ENCODE data around the gene TUT1.
"Not testable (repeated sequence)": the region's sequence is repeated elsewhere in the genome, so short reads cannot be mapped to it uniquely, and the experiment has no call there.

TUT1 gene

GRCh38 chr11:62591448-62592145 is at the start of gene TUT1:
TUT1 (minus strand) TSS chr11:62591523; CDS start chr11:62591485, 38 bp downstream.
- peak; percentile 97 for DNase-seq

GRCh38 chr11:62632492-62632891 is 41.2 kb upstream of the TUT1 start:
- no peak for DNase-seq

- DNase-seq = no peak
Observed at GRCh38 chr11:62627713-62628112, 36.4 kb upstream of the TUT1 start.

- DNase-seq = no peak
Observed at GRCh38 chr11:62622476-62623089, 31.3 kb upstream of the TUT1 start.

- DNase-seq = peak; percentile 97
Observed at GRCh38 chr11:62621567-62622470, 30.5 kb upstream of the TUT1 start, which contains the start of gene B3GAT3. B3GAT3 (minus strand) TSS chr11:62621986; CDS start chr11:62621947, 39 bp downstream.

- no peak for DNase-seq
Observed at GRCh38 chr11:62621027-62621566, 29.8 kb upstream of the TUT1 start.

- DNase-seq = not testable (repeated sequence)
Observed at GRCh38 chr11:62616957-62617356, 25.6 kb upstream of the TUT1 start.

GRCh38 chr11:62615521-62615920 is 24.2 kb upstream of the TUT1 start:
- no peak for DNase-seq

- DNase-seq = no peak
Observed at GRCh38 chr11:62614275-62614674, 23.0 kb upstream of the TUT1 start.

- DNase-seq = peak; percentile 38
Observed at GRCh38 chr11:62613291-62613778, 22.0 kb upstream of the TUT1 start.

GRCh38 chr11:62612366-62613290 is 21.3 kb upstream of the TUT1 start, which contains the start of the genes EML3 and ROM1:
EML3 (minus strand) TSS chr11:62612775; CDS start chr11:62612457, 318 bp downstream.
ROM1 (plus strand) TSS chr11:62613257; CDS start chr11:62613282, 25 bp downstream.
- peak; percentile 61 for DNase-seq

- peak; percentile 8 for DNase-seq
Observed at GRCh38 chr11:62611705-62612365, 20.5 kb upstream of the TUT1 start.

GRCh38 chr11:62610814-62611704 is 19.7 kb upstream of the TUT1 start:
- DNase-seq = no peak

- DNase-seq = no peak
Observed at GRCh38 chr11:62610403-62610802, 19.1 kb upstream of the TUT1 start.

- DNase-seq = no peak
Observed at GRCh38 chr11:62608776-62609175, 17.5 kb upstream of the TUT1 start.

- no peak for DNase-seq
Observed at GRCh38 chr11:62607714-62608113, 16.4 kb upstream of the TUT1 start.

GRCh38 chr11:62605902-62606301 is 14.6 kb upstream of the TUT1 start:
- no peak for DNase-seq

GRCh38 chr11:62605467-62605866 is 14.1 kb upstream of the TUT1 start:
- DNase-seq = no peak

GRCh38 chr11:62604460-62605120 is 13.3 kb upstream of the TUT1 start:
- DNase-seq = no peak

Data from SHP77 treated with DMSO at 0.1 percent for 48 hours (cell line).